ENCODE data around the gene ZNF117.
A peak's percentile ranks its signal among the peaks of the same experiment; 100 is the strongest.
"Not testable (repeated sequence)": the region's sequence is repeated elsewhere in the genome, so short reads cannot be mapped to it uniquely, and the experiment has no call there.

Gene ZNF117

GRCh38 chr7:64978497-64979203, 12.2 kb downstream of the ZNF117 start:
- Histone ChIP-seq H3K9me3 (ENCODE audit: insufficient read depth, low read length) (peaks cover 100% of the 10 kb centered on the region), H3K4me1 (ENCODE audit: insufficient read depth, insufficient read length) (no peaks in the 10 kb centered on the region), H3K27me3 (ENCODE audit: insufficient read depth, insufficient read length) (no peaks in the 10 kb centered on the region), H3K36me3 (ENCODE audit: insufficient read depth, insufficient read length, low read length) (peaks cover 43% of the 10 kb centered on the region), H3K4me3 (ENCODE audit: insufficient read length, low read depth) (no peak overlapping the region), H3K9ac (ENCODE audit: insufficient read length, low read depth) (no peak overlapping the region)
- DNase-seq (ENCODE audit: low read depth, low spot score): no peak
- no peak for TF ChIP-seq SUZ12 (IDR thresholded peaks at IDR 0.05; ENCODE audit: extremely low read depth, insufficient read depth, insufficient read length)
- TF ChIP-seq ZNF274 (IDR thresholded peaks at IDR 0.05; ENCODE audit: low read depth, low read length): peak; percentile 66
- no peak for TF ChIP-seq YY1 (IDR thresholded peaks at IDR 0.05; ENCODE audit: insufficient read depth, insufficient read length)

GRCh38 chr7:64965594-64965993, 25.2 kb downstream of the ZNF117 start:
- no peak overlapping the region for H3K4me3 ChIP-seq (ENCODE audit: insufficient read length, low read depth)
- peaks cover 19% of the 10 kb centered on the region for H3K9me3 ChIP-seq (ENCODE audit: insufficient read depth, low read length)
- TF ChIP-seq YY1 (IDR thresholded peaks at IDR 0.05; ENCODE audit: insufficient read depth, insufficient read length) (no peak), ZNF274 (IDR thresholded peaks at IDR 0.05; ENCODE audit: low read depth, low read length) (no peak), SUZ12 (IDR thresholded peaks at IDR 0.05; ENCODE audit: extremely low read depth, insufficient read depth, insufficient read length) (no peak)
- H3K36me3 ChIP-seq (ENCODE audit: insufficient read depth, insufficient read length, low read length): no peaks in the 10 kb centered on the region
- H3K4me1 ChIP-seq (ENCODE audit: insufficient read depth, insufficient read length): no peaks in the 10 kb centered on the region
- H3K9ac ChIP-seq (ENCODE audit: insufficient read length, low read depth): no peak overlapping the region
- no peak for DNase-seq (ENCODE audit: low read depth, low spot score)
- no peaks in the 10 kb centered on the region for H3K27me3 ChIP-seq (ENCODE audit: insufficient read depth, insufficient read length)

- Histone ChIP-seq H3K9me3 (ENCODE audit: insufficient read depth, low read length) (no peaks in the 10 kb centered on the region; the same call in 1 of the 2 replicates), H3K4me3 (ENCODE audit: insufficient read length, low read depth) (no peak overlapping the region), H3K36me3 (ENCODE audit: insufficient read depth, insufficient read length, low read length) (no peaks in the 10 kb centered on the region), H3K9ac (ENCODE audit: insufficient read length, low read depth) (no peak overlapping the region), H3K27me3 (ENCODE audit: insufficient read depth, insufficient read length) (no peaks in the 10 kb centered on the region), H3K4me1 (ENCODE audit: insufficient read depth, insufficient read length) (no peaks in the 10 kb centered on the region)
- DNase-seq (ENCODE audit: low read depth, low spot score): peak; percentile 97
- TF ChIP-seq SUZ12 (IDR thresholded peaks at IDR 0.05; ENCODE audit: extremely low read depth, insufficient read depth, insufficient read length) (no peak), YY1 (IDR thresholded peaks at IDR 0.05; ENCODE audit: insufficient read depth, insufficient read length) (no peak), ZNF274 (IDR thresholded peaks at IDR 0.05; ENCODE audit: low read depth, low read length) (no peak)
These were observed 31.6 kb downstream of the ZNF117 start for GRCh38 chr7:64959072-64959747.

- no peak for DNase-seq (ENCODE audit: low read depth, low spot score)
- no peaks in the 10 kb centered on the region for H3K36me3 ChIP-seq (ENCODE audit: insufficient read depth, insufficient read length, low read length)
- no peaks in the 10 kb centered on the region for H3K9me3 ChIP-seq (ENCODE audit: insufficient read depth, low read length)
- no peak overlapping the region for H3K9ac ChIP-seq (ENCODE audit: insufficient read length, low read depth)
- no peaks in the 10 kb centered on the region for H3K4me1 ChIP-seq (ENCODE audit: insufficient read depth, insufficient read length)
- no peak for TF ChIP-seq SUZ12 (IDR thresholded peaks at IDR 0.05; ENCODE audit: extremely low read depth, insufficient read depth, insufficient read length)
- TF ChIP-seq ZNF274 (IDR thresholded peaks at IDR 0.05; ENCODE audit: low read depth, low read length): no peak
- no peak for TF ChIP-seq YY1 (IDR thresholded peaks at IDR 0.05; ENCODE audit: insufficient read depth, insufficient read length)
- peaks cover 26% of the 10 kb centered on the region for H3K27me3 ChIP-seq (ENCODE audit: insufficient read depth, insufficient read length)
- no peak overlapping the region for H3K4me3 ChIP-seq (ENCODE audit: insufficient read length, low read depth)
These were observed 39.5 kb downstream of the ZNF117 start for GRCh38 chr7:64951250-64951848.

GRCh38 chr7:64950673-64951072, 40.2 kb downstream of the ZNF117 start:
- H3K36me3 ChIP-seq (ENCODE audit: insufficient read depth, insufficient read length, low read length); H3K9me3 ChIP-seq (ENCODE audit: insufficient read depth, low read length); H3K4me1 ChIP-seq (ENCODE audit: insufficient read depth, insufficient read length); DNase-seq (ENCODE audit: low read depth, low spot score); H3K4me3 ChIP-seq (ENCODE audit: insufficient read length, low read depth); H3K9ac ChIP-seq (ENCODE audit: insufficient read length, low read depth): not testable (repeated sequence)
- peaks cover 33% of the 10 kb centered on the region for H3K27me3 ChIP-seq (ENCODE audit: insufficient read depth, insufficient read length)

GRCh38 chr7:64948774-64949173, 42.1 kb downstream of the ZNF117 start:
- not testable (repeated sequence) for H3K9ac ChIP-seq (ENCODE audit: insufficient read length, low read depth); H3K9me3 ChIP-seq (ENCODE audit: insufficient read depth, low read length); H3K4me1 ChIP-seq (ENCODE audit: insufficient read depth, insufficient read length); H3K4me3 ChIP-seq (ENCODE audit: insufficient read length, low read depth); DNase-seq (ENCODE audit: low read depth, low spot score); H3K36me3 ChIP-seq (ENCODE audit: insufficient read depth, insufficient read length, low read length)
- peaks cover 37% of the 10 kb centered on the region for H3K27me3 ChIP-seq (ENCODE audit: insufficient read depth, insufficient read length)

GRCh38 chr7:64947252-64948000, 43.4 kb downstream of the ZNF117 start:
- H3K4me1 ChIP-seq (ENCODE audit: insufficient read depth, insufficient read length): peaks cover 2% of the 10 kb centered on the region
- peak overlapping the region; percentile 86 for H3K9ac ChIP-seq (ENCODE audit: insufficient read length, low read depth)
- H3K36me3 ChIP-seq (ENCODE audit: insufficient read depth, insufficient read length, low read length): no peaks in the 10 kb centered on the region
- no peak for TF ChIP-seq SUZ12 (IDR thresholded peaks at IDR 0.05; ENCODE audit: extremely low read depth, insufficient read depth, insufficient read length)
- TF ChIP-seq YY1 (IDR thresholded peaks at IDR 0.05; ENCODE audit: insufficient read depth, insufficient read length): no peak
- no peak for TF ChIP-seq ZNF274 (IDR thresholded peaks at IDR 0.05; ENCODE audit: low read depth, low read length)
- H3K27me3 ChIP-seq (ENCODE audit: insufficient read depth, insufficient read length): peaks cover 37% of the 10 kb centered on the region
- no peak for DNase-seq (ENCODE audit: low read depth, low spot score)
- no peaks in the 10 kb centered on the region for H3K9me3 ChIP-seq (ENCODE audit: insufficient read depth, low read length)
- peak overlapping the region; percentile 72 for H3K4me3 ChIP-seq (ENCODE audit: insufficient read length, low read depth)

Data from NT2/D1 (cell line).